Umbilical cord (tissue), 2 donors: ENCODE measurements around the gene DCUN1D1. TPM values are rescaled to one million over a fixed set of nuclear protein-coding genes. Genes with fewer than 3 reads are reported as not detected.

Source experiments
- DNase-seq: peaks from one replicate; pipeline ENCODE4 v3.0.0-alpha.2; 2015; ENCODE audit warnings: low spot score
- total RNA-seq: library from RNA; depleted of rRNA; stranded (reverse); fragments of >200 nt; gene quantifications from one replicate; pipeline ENCODE4 v1.2.3, GENCODE V29; 2014; ENCODE audit warnings: low replicate concordance; ENCODE audit not compliant: insufficient read depth

DCUN1D1 gene
- total RNA-seq, 1 donor from 2014 or later, result 39.7 TPM

GRCh38 chr3:182972387-182972786, 8.0 kb downstream of the DCUN1D1 start:
- DNase-seq, result no peak

GRCh38 chr3:182971637-182972036, 8.7 kb downstream of the DCUN1D1 start:
- DNase-seq, result no peak

GRCh38 chr3:182970811-182971418, 9.4 kb downstream of the DCUN1D1 start:
- no peak for DNase-seq

- DNase-seq, result no peak
Measured at GRCh38 chr3:182969853-182970252, 10.5 kb downstream of the DCUN1D1 start.

- no peak for DNase-seq
Measured at GRCh38 chr3:182969277-182969676, 11.1 kb downstream of the DCUN1D1 start.

GRCh38 chr3:182967218-182968204, 12.8 kb downstream of the DCUN1D1 start:
- DNase-seq, result no peak

GRCh38 chr3:182965861-182966366, 14.4 kb downstream of the DCUN1D1 start:
- no peak for DNase-seq

- no peak for DNase-seq
Measured at GRCh38 chr3:182964179-182964578, 16.2 kb downstream of the DCUN1D1 start.

- no peak for DNase-seq
Measured at GRCh38 chr3:182962166-182962565, 18.2 kb downstream of the DCUN1D1 start.

GRCh38 chr3:182959474-182960350, 20.6 kb downstream of the DCUN1D1 start:
- no peak for DNase-seq

- no peak for DNase-seq
Measured at GRCh38 chr3:182957676-182958266, 22.6 kb downstream of the DCUN1D1 start.

- no peak for DNase-seq
Measured at GRCh38 chr3:182957226-182957625, 23.1 kb downstream of the DCUN1D1 start.

GRCh38 chr3:182954553-182955235, 25.6 kb downstream of the DCUN1D1 start:
- no peak for DNase-seq

- no peak for DNase-seq
Measured at GRCh38 chr3:182949688-182950087, 30.6 kb downstream of the DCUN1D1 start.

GRCh38 chr3:182948305-182948704, 32.0 kb downstream of the DCUN1D1 start:
- no peak for DNase-seq

GRCh38 chr3:182947888-182948287, 32.5 kb downstream of the DCUN1D1 start:
- DNase-seq, result no peak

- no peak for DNase-seq
Measured at GRCh38 chr3:182941719-182942118, 38.6 kb downstream of the DCUN1D1 start.

GRCh38 chr3:182940266-182940808, 40.0 kb downstream of the DCUN1D1 start:
- no peak for DNase-seq

GRCh38 chr3:182937293-182938051, 42.9 kb downstream of the DCUN1D1 start:
- no peak for DNase-seq

GRCh38 chr3:182936918-182937285, 43.4 kb downstream of the DCUN1D1 start:
- DNase-seq, result no peak
